ENCODE results near the gene CALHM3. TPM values are rescaled to one million over a fixed set of nuclear protein-coding genes. Genes with fewer than 3 reads are reported as not detected.
A peak's percentile ranks its signal among the peaks of the same experiment; 100 is the strongest.

Gene CALHM3
- total and polyA plus RNA-seq, 2 of the 13 experiments (the other 11 are each of a cell fraction or from before 2014, with no cell fraction given) = not detected

- TF ChIP-seq AHDC1 (CRISPR knock-in tag; IDR thresholded peaks at IDR 0.05; ENCODE audit: borderline replicate concordance) = no peak
- TF ChIP-seq ARNTL (CRISPR knock-in tag; IDR thresholded peaks at IDR 0.05) = no peak
- no peak for TF ChIP-seq CREM (IDR thresholded peaks at IDR 0.05)
- no peak for TF ChIP-seq CREM (CRISPR knock-in tag; IDR thresholded peaks at IDR 0.05)
Measured at GRCh38 chr10:103450201-103450695, 28.8 kb downstream of the CALHM3 start (continued).

GRCh38 chr10:103449208-103450144, 29.6 kb downstream of the CALHM3 start:
- H3K4me1 ChIP-seq (ENCODE audit: insufficient read depth, low read length) = peaks cover 16% of the 10 kb centered on the region
- no peak overlapping the region for H3K27ac ChIP-seq (ENCODE audit: extremely low read length, insufficient read depth, low read length)
- H4K20me1 ChIP-seq (ENCODE audit: insufficient read depth, low read length) = no peaks in the 10 kb centered on the region
- no peaks in the 10 kb centered on the region for H3K79me2 ChIP-seq (ENCODE audit: insufficient read depth, low read length)
- DNase-seq (ENCODE audit: low spot score) = no peak
- no peak overlapping the region for H3K4me3 ChIP-seq (replicated peaks in 1 of 3; ENCODE audit: insufficient read depth in 1 of 3, low read depth in 2 of 3, low read length in 3 of 3)
- peaks cover 2 to 23% of the 10 kb centered on the region in 2 experiments; a peak in 4 of 5 replicates for H3K27me3 ChIP-seq (ENCODE audit: control insufficient read depth in 1 of 2, insufficient read depth in 2 of 2, low read length in 2 of 2)
- no peaks in the 10 kb centered on the region for H3K9me3 ChIP-seq (ENCODE audit: low read length)
- no peak overlapping the region for H3K9ac ChIP-seq (ENCODE audit: insufficient read depth, low read depth, low read length)
- no peak overlapping the region for H2AFZ ChIP-seq (ENCODE audit: low read length)
- ChIA-PET POLR2A (no interaction called here), CTCF (ENCODE audit: low intra/inter-chr PET ratio, low total read pairs) (no interaction called here)
- H3K4me2 ChIP-seq (ENCODE audit: low read depth, low read length) = no peak overlapping the region
- no peak for ATAC-seq
- no TSS peak for BruUV-seq (replicated peaks)
- FAIRE-seq = no peak
- intact Hi-C loops (cut with micrococcal nuclease; ENCODE audit: unreplicated experiment) = no loop called here
- H3K36me3 ChIP-seq (replicated peaks in 1 of 2; ENCODE audit: control insufficient read depth in 1 of 2, insufficient read depth in 2 of 2, low read length in 2 of 2) = peaks cover 4 to 16% of the 10 kb centered on the region in 2 experiments; a peak in 4 of 5 replicates
- 91% methylated on average over 34 of the region's 34 CpGs for WGBS (ENCODE audit: low lambda C conversion rate)
- in situ Hi-C loops (cut with HindIII; ENCODE audit: extremely low pct_ligation_motif_present, low pct_unique_long_range_greater_than_20kb) = no loop called here
- TF ChIP-seq AGO2 (optimal IDR thresholded peaks at IDR 0.05; ENCODE audit: low read depth, low read length) (peak; percentile 71), SAFB2 (CRISPR knock-in tag; IDR thresholded peaks at IDR 0.05; ENCODE audit: borderline replicate concordance, low read depth) (no peak)
